K562 (cell line): ENCODE measurements around the gene ZDHHC11. TPM values are rescaled to one million over a fixed set of nuclear protein-coding genes. Genes with fewer than 3 reads are reported as not detected.

Experiments
- FOS ChIP-seq: IDR thresholded peaks from 3 replicates; pipeline ENCODE4 v1.6.1; 2011; ENCODE audit not compliant: insufficient read length; ENCODE audit errors: extremely low read depth
- FOXA1 ChIP-seq: fragments of 450-650 bp; IDR thresholded peaks from 2 replicates; pipeline ENCODE4 v1.6.1; 2016; ENCODE audit warnings: mild to moderate bottlenecking, borderline replicate concordance
- KDM2B ChIP-seq: fragments of 250-450 bp; sonication (Bioruptor Pico); IDR thresholded peaks from 2 replicates; pipeline ENCODE4 v1.8.0; 2021; ENCODE audit warnings: mild to moderate bottlenecking, moderate library complexity
- LARP7 ChIP-seq: fragments of 450-650 bp; IDR thresholded peaks from 2 replicates; pipeline ENCODE4 v1.6.1; 2016
- MAFG ChIP-seq: fragments of 450-650 bp; conservative IDR thresholded peaks from 2 replicates; pipeline ENCODE4 v1.6.1; 2016; ENCODE audit warnings: missing genetic modification characterization, missing compliant biosample characterization
- MCM5 ChIP-seq: fragments of 450-650 bp; IDR thresholded peaks from 2 replicates; pipeline ENCODE4 v1.6.1; 2016; ENCODE audit warnings: low read depth
- MYBL2 ChIP-seq, 2 experiments: fragments of 450-650 bp in 1 of 2; sonication (generic) in 1 of 2; formaldehyde crosslinking in 1 of 2; IDR thresholded peaks; 2 replicates each; pipeline versions ENCODE4 v1.6.1 to v1.8.1; 2017 to 2022; ENCODE audit warnings: borderline replicate concordance in 1 of 2, inconsistent platforms in 1 of 2, low read depth in 1 of 2, mild to moderate bottlenecking in 1 of 2, missing genetic modification reagents in 1 of 2, moderate library complexity in 1 of 2
- NCOA1 ChIP-seq: fragments of 450-650 bp; IDR thresholded peaks from 2 replicates; pipeline ENCODE4 v1.6.1; 2016; ENCODE audit warnings: low read depth
- NCOA4 ChIP-seq: fragments of 450-650 bp; IDR thresholded peaks from 2 replicates; pipeline ENCODE4 v1.6.1; 2018; ENCODE audit warnings: mild to moderate bottlenecking; ENCODE audit not compliant: partially characterized antibody
- PHB2 ChIP-seq: fragments of 450-650 bp; IDR thresholded peaks from 2 replicates; pipeline ENCODE4 v1.6.1; 2017; ENCODE audit warnings: low read depth
- PHTF2 ChIP-seq: fragments of 250-450 bp; sonication (Bioruptor Pico); IDR thresholded peaks from 2 replicates; pipeline ENCODE4 v1.5.0; 2021; ENCODE audit warnings: mild to moderate bottlenecking
- POLR2AphosphoS5 ChIP-seq: IDR thresholded peaks from 2 replicates; pipeline ENCODE4 v1.6.1; 2011; ENCODE audit warnings: mild to moderate bottlenecking, low read depth, low read length, moderate library complexity; ENCODE audit not compliant: control insufficient read depth, insufficient read depth
- RBM25 ChIP-seq: fragments of 200-400 bp; formaldehyde crosslinking; IDR thresholded peaks from 2 replicates; pipeline ENCODE4 v1.6.1; 2018; ENCODE audit warnings: low read length, low read depth, moderate library complexity; ENCODE audit not compliant: severe bottlenecking
- SIN3A ChIP-seq, 2 experiments: fragments of 150-350 bp in 1 of 2; IDR thresholded peaks; 2 replicates each; pipeline ENCODE4 v1.6.1; 2011 to 2016; ENCODE audit warnings: borderline replicate concordance in 2 of 2, low read depth in 2 of 2, low read length in 2 of 2, mild to moderate bottlenecking in 2 of 2, moderate library complexity in 2 of 2; ENCODE audit not compliant: control insufficient read depth in 1 of 2
- SIN3B ChIP-seq: fragments of 450-650 bp; IDR thresholded peaks from 2 replicates; pipeline ENCODE4 v1.6.1; 2017; ENCODE audit warnings: low read depth, mild to moderate bottlenecking, moderate library complexity
- SLC30A9 ChIP-seq: fragments of 250-450 bp; sonication (Bioruptor Pico); IDR thresholded peaks from 2 replicates; pipeline ENCODE4 v1.8.0; 2022; ENCODE audit warnings: mild to moderate bottlenecking, moderate library complexity
- SMAD4 ChIP-seq: fragments of 250-450 bp; sonication (Bioruptor Pico); conservative IDR thresholded peaks from 2 replicates; pipeline ENCODE4 v1.8.0; 2021; ENCODE audit warnings: inconsistent platforms, mild to moderate bottlenecking, moderate library complexity
- SNRNP70 ChIP-seq: fragments of 200-400 bp; formaldehyde crosslinking; optimal IDR thresholded peaks from 2 replicates; pipeline ENCODE3; 2017; ENCODE audit warnings: low read depth, low read length
- U2AF2 ChIP-seq: fragments of 200-400 bp; formaldehyde crosslinking; optimal IDR thresholded peaks from 2 replicates; pipeline ENCODE3; 2017; ENCODE audit warnings: low read depth, mild to moderate bottlenecking, low read length
- ZNF347 ChIP-seq: fragments of 450-650 bp; formaldehyde crosslinking; IDR thresholded peaks from 2 replicates; pipeline ENCODE4 v1.4.0; 2020; ENCODE audit warnings: low read depth, mild to moderate bottlenecking, moderate library complexity
- ZNF436 ChIP-seq: fragments of 250-450, 450-650 bp; sonication (Bioruptor Pico); formaldehyde crosslinking; IDR thresholded peaks from 2 replicates; pipeline ENCODE4 v1.7.0; 2020; ENCODE audit warnings: mild to moderate bottlenecking
- ZNF717 ChIP-seq: fragments of 250-450 bp; sonication (Bioruptor Pico); IDR thresholded peaks from 2 replicates; pipeline ENCODE4 v1.5.0; 2021
- ZSCAN29 ChIP-seq: fragments of 450-650 bp; IDR thresholded peaks from 2 replicates; pipeline ENCODE4 v1.6.1; 2017
- polyA plus RNA-seq, 8 experiments: library from polyadenylated mRNA; depleted of rRNA in 4 of 8; stranded (reverse) in 5 of 8; unstranded in 3 of 8; fragments of >200 nt; fragmentation: Nextera tagmentation in 2 of 8; fragmentation: Illumina TruSeq in 1 of 8; extraction: Ambion mirVana in 2 of 8; extraction: Trizol in 1 of 8; gene quantifications; 2 replicates each; pipeline versions ENCODE4 v1.2.1 to v1.2.3, GENCODE V29; 2011 to 2014; ENCODE audit warnings: inconsistent platforms in 1 of 8, missing spikeins in 1 of 8
- total RNA-seq, 7 experiments: library from RNA; depleted of rRNA in 6 of 7; stranded (reverse); fragments of >200 nt in 6 of 7; fragmentation: Illumina TruSeq in 2 of 7; extraction: Trizol in 2 of 7; gene quantifications; 2 replicates each; pipeline versions ENCODE4 v1.2.1 to v1.2.3, GENCODE V29; 2011 to 2021; ENCODE audit warnings: low replicate concordance in 1 of 7
- TF ChIP-seq, protein P1 (sequence below): IDR thresholded peaks from 2 replicates; pipeline ENCODE4 v1.6.1; 2016; ENCODE audit warnings: missing genetic modification characterization, missing compliant biosample characterization
- TF ChIP-seq, protein P2 (sequence below): sonication (generic); formaldehyde crosslinking; IDR thresholded peaks from 2 replicates; pipeline ENCODE4 v1.8.0; 2022; ENCODE audit warnings: mild to moderate bottlenecking, missing genetic modification reagents
- TF ChIP-seq, protein P3 (sequence below): fragments of 200-800 bp; sonication (Bioruptor generic); IDR thresholded peaks from 2 replicates; pipeline ENCODE4 v1.6.1; 2017; ENCODE audit warnings: missing genetic modification characterization, missing compliant biosample characterization

The ZDHHC11 gene
- total and polyA plus RNA-seq, 9 of the 15 experiments (the other 6 are each of a cell fraction or from before 2014, with no cell fraction given): 0.07 to 2.3 (median 0.52) TPM

DNA sequence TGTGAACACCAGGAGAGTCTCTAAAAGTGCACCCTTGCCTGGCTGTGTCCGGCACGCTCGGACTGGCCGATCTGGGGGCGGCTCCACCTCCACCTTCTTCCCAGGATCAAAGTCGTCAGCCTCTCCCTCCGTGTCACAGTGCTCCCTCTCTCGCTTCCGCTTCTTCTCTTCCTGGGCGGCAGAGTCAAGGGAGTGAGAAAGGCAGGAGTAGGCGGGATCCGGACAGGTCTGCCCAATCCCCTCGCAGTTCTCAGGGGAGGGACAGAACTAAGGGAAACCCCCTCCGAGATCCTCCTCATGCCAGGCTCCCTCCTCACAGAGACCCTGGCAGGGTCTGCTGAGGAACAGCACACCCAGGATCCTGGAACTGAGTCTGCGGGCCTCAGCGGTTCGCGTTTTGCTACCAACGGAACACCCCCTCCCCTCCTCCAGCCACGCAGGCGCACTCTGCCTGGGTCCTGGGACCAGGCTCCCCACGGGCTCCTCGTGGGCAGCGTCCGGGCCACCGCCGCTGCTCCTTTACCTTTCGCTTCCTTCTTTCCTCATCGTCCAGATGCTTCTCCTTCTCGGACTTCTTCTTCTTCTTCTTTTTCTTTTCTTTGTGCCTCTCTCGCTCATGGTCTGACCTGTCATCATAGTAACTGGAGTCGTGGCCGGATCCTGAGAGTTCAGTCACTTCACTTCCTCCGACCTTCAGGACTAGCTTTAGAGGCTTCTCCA is 40.5 kb upstream of the ZDHHC11 start (continued):
- TF ChIP-seq ZNF436 (CRISPR knock-in tag) (no peak), SIN3B (no peak), POLR2AphosphoS5 (peak; percentile 50; the same call in 1 of the 2 replicates), SNRNP70 (no peak), SIN3A (IDR thresholded peaks at IDR 0.05; ENCODE audit: borderline replicate concordance in 2 of 2, control insufficient read depth in 1 of 2, low read depth in 2 of 2, low read length in 2 of 2) (peak in 1 of 2 experiments; percentile 13; a peak in 2 of 4 replicates), PHB2 (no peak), MAFG (tag) (no peak), SLC30A9 (CRISPR knock-in tag) (no peak), FOXA1 (no peak), ZNF347 (no peak), PHTF2 (no peak), ZNF717 (CRISPR knock-in tag) (no peak), FOS (no peak), LARP7 (no peak), MYBL2 (IDR thresholded peaks at IDR 0.05; ENCODE audit: low read depth) (no peak), MYBL2 (CRISPR knock-in tag; IDR thresholded peaks at IDR 0.05; ENCODE audit: borderline replicate concordance) (no peak), RBM25 (no peak), MCM5 (no peak), NCOA1 (no peak), NCOA4 (no peak), ZSCAN29 (no peak), U2AF2 (no peak), KDM2B (no peak), SMAD4 (CRISPR knock-in tag) (no peak)
- TF ChIP-seq, protein P1, sequence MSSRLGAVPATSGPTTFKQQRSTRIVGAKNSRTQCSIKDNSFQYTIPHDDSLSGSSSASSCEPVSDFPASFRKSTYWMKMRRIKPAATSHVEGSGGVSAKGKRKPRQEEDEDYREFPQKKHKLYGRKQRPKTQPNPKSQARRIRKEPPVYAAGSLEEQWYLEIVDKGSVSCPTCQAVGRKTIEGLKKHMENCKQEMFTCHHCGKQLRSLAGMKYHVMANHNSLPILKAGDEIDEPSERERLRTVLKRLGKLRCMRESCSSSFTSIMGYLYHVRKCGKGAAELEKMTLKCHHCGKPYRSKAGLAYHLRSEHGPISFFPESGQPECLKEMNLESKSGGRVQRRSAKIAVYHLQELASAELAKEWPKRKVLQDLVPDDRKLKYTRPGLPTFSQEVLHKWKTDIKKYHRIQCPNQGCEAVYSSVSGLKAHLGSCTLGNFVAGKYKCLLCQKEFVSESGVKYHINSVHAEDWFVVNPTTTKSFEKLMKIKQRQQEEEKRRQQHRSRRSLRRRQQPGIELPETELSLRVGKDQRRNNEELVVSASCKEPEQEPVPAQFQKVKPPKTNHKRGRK (tag): no peak
- TF ChIP-seq, protein P2, sequence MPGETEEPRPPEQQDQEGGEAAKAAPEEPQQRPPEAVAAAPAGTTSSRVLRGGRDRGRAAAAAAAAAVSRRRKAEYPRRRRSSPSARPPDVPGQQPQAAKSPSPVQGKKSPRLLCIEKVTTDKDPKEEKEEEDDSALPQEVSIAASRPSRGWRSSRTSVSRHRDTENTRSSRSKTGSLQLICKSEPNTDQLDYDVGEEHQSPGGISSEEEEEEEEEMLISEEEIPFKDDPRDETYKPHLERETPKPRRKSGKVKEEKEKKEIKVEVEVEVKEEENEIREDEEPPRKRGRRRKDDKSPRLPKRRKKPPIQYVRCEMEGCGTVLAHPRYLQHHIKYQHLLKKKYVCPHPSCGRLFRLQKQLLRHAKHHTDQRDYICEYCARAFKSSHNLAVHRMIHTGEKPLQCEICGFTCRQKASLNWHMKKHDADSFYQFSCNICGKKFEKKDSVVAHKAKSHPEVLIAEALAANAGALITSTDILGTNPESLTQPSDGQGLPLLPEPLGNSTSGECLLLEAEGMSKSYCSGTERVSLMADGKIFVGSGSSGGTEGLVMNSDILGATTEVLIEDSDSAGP: 0 out of 2 replicates have a peak, but pooled peaks have one; percentile 10
- TF ChIP-seq, protein P3, sequence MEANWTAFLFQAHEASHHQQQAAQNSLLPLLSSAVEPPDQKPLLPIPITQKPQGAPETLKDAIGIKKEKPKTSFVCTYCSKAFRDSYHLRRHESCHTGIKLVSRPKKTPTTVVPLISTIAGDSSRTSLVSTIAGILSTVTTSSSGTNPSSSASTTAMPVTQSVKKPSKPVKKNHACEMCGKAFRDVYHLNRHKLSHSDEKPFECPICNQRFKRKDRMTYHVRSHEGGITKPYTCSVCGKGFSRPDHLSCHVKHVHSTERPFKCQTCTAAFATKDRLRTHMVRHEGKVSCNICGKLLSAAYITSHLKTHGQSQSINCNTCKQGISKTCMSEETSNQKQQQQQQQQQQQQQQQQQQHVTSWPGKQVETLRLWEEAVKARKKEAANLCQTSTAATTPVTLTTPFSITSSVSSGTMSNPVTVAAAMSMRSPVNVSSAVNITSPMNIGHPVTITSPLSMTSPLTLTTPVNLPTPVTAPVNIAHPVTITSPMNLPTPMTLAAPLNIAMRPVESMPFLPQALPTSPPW (CRISPR knock-in tag): peak; percentile 32; the same call in 1 of the 2 replicates
